Panc1 (cell line): ENCODE measurements around the gene CETN1. TPM values are rescaled to one million over a fixed set of nuclear protein-coding genes. Genes with fewer than 3 reads are reported as not detected.

Experiments
- ATAC-seq: fragments of 200-7000 bp; cut with Tn5 transposase; 2 replicates; pipeline ENCODE4 v1.9.1; 2020; ENCODE audit warnings: mild to moderate bottlenecking, moderate library complexity
- BruUV-seq: library from RNA; stranded (reverse); fragments of 400-500 nt; replicated peaks from 2 replicates; lab custom pipeline; 2021; lab: Mats Ljungman, UMichigan
- CTCF ChIA-PET: fragments of 300-600 bp; sonication (Branson Sonifier 250); formaldehyde crosslinking; loops from one replicate; lab custom pipeline; 2022; ENCODE audit warnings: antibody characterized with exemption; lab: Charles Lee
- POLR2A ChIA-PET: fragments of 300-600 bp; sonication (Branson Sonifier 250); formaldehyde crosslinking; loops from one replicate; lab custom pipeline; 2022; ENCODE audit warnings: antibody characterized with exemption; lab: Charles Lee
- DNase-seq: peaks from one replicate; pipeline ENCODE4 v3.0.0-alpha.2; 2010; ENCODE audit warnings: low read depth, low spot score
- H3K27ac ChIP-seq: 2 replicates; pipeline ENCODE4 v1.5.1; 2011; ENCODE audit warnings: mild to moderate bottlenecking, low read length, inconsistent platforms
- H3K27me3 ChIP-seq: fragments of 200-500 bp; sonication (Bioruptor generic); 2 replicates; pipeline ENCODE4 v1.6.0; 2014; ENCODE audit warnings: low read length, inconsistent platforms; ENCODE audit not compliant: control insufficient read depth, insufficient read depth
- H3K36me3 ChIP-seq: fragments of 200-500 bp; sonication (Bioruptor generic); 2 replicates; pipeline ENCODE4 v1.5.1; 2014; ENCODE audit warnings: inconsistent platforms, mild to moderate bottlenecking, low read length, moderate library complexity; ENCODE audit not compliant: control insufficient read depth, insufficient read depth
- H3K4me1 ChIP-seq: 2 replicates; pipeline ENCODE4 v1.5.1; 2011; ENCODE audit warnings: inconsistent platforms, mild to moderate bottlenecking, low read length, moderate library complexity; ENCODE audit not compliant: control insufficient read depth, insufficient read depth
- H3K4me3 ChIP-seq, 2 experiments: 2 replicates each; pipeline ENCODE4 v1.5.1; 2011 to 2012; ENCODE audit warnings: low read depth in 2 of 2, low read length in 2 of 2, mild to moderate bottlenecking in 2 of 2, inconsistent platforms in 1 of 2, moderate library complexity in 1 of 2
- H3K9me3 ChIP-seq: fragments of 200-500 bp; sonication (Bioruptor generic); 2 replicates; pipeline ENCODE4 v1.5.1; 2014; ENCODE audit warnings: low read depth, mild to moderate bottlenecking, inconsistent platforms, low read length, moderate library complexity; ENCODE audit not compliant: control insufficient read depth, insufficient read depth
- POLR2AphosphoS5 ChIP-seq: IDR thresholded peaks from 2 replicates; pipeline ENCODE4 v1.6.1; 2012; ENCODE audit warnings: mild to moderate bottlenecking, low read depth, low read length, moderate library complexity
- SIN3A ChIP-seq: IDR thresholded peaks from 2 replicates; pipeline ENCODE4 v1.6.1; 2012; ENCODE audit warnings: low read depth, mild to moderate bottlenecking, low read length, moderate library complexity, borderline replicate concordance; ENCODE audit not compliant: insufficient read depth
- TCF7L2 ChIP-seq: IDR thresholded peaks from 2 replicates; pipeline ENCODE4 v1.6.1; 2011; ENCODE audit warnings: mild to moderate bottlenecking, low read depth, low read length, inconsistent platforms
- in situ Hi-C: cut with HindIII; loops from 2 replicates; pipeline ENCODE4 v1.10.0; 2016; ENCODE audit warnings: low sequenced_read_pairs, low pct_unique_long_range_greater_than_20kb
- intact Hi-C: fragments of 100-400 bp; cut with micrococcal nuclease; formaldehyde crosslinking; loops from one replicate; pipeline ENCODE4 v1.10.0; 2022; ENCODE audit not compliant: unreplicated experiment
- total RNA-seq: library from RNA; stranded (reverse); gene quantifications from one replicate; pipeline ENCODE4 v1.2.1, GENCODE V29; 2021; ENCODE audit not compliant: unreplicated experiment
- TF ChIP-seq, protein P1 (sequence below), 2 experiments: IDR thresholded peaks; 2 replicates each; pipeline ENCODE4 v1.6.1; 2011 to 2012; ENCODE audit warnings: low read depth in 2 of 2, control low read depth in 1 of 2, low read length in 1 of 2, mild to moderate bottlenecking in 1 of 2, moderate library complexity in 1 of 2; ENCODE audit not compliant: insufficient read depth in 1 of 2
- TF ChIP-seq, protein P2 (sequence below): fragments of 450-650 bp; IDR thresholded peaks from 2 replicates; pipeline ENCODE4 v1.5.1; 2017; ENCODE audit warnings: mild to moderate bottlenecking

Gene CETN1
- total RNA-seq, 1 experiment from 2014 or later: not detected

DNA sequence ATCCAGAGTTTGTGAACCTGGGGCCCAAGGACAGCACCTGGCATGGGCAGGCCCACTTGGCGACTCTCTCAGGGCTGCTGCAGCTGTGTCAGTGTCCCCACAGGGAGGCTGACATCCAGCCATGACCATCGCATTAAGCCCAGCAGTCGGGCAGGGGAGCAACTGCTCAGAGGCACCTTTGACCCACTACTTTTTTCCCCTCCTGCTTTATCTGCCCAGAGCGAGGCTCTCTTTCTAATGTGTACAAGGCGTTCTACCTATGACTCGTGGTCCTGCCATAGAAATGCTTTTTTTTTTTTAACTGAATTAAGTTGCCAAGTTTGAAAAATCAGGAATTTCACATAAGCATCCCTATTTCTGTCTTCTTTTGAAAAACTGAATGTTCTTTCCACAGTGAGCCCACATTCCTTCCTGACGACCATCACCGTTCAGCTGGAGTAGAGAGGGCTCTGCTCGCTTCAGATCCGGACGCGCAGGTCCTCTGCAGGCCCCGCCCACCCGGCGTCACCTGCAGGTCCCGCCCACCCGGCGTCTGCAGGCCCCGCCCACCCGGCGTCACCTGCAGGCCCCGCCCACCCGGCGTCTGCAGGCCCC lies 16.2 kb downstream of the CETN1 start:
- H3K27me3 ChIP-seq: peaks cover 39% of the 10 kb centered on the region
- ATAC-seq (peak; percentile 76), DNase-seq (no peak)
- TF ChIP-seq, protein P1, sequence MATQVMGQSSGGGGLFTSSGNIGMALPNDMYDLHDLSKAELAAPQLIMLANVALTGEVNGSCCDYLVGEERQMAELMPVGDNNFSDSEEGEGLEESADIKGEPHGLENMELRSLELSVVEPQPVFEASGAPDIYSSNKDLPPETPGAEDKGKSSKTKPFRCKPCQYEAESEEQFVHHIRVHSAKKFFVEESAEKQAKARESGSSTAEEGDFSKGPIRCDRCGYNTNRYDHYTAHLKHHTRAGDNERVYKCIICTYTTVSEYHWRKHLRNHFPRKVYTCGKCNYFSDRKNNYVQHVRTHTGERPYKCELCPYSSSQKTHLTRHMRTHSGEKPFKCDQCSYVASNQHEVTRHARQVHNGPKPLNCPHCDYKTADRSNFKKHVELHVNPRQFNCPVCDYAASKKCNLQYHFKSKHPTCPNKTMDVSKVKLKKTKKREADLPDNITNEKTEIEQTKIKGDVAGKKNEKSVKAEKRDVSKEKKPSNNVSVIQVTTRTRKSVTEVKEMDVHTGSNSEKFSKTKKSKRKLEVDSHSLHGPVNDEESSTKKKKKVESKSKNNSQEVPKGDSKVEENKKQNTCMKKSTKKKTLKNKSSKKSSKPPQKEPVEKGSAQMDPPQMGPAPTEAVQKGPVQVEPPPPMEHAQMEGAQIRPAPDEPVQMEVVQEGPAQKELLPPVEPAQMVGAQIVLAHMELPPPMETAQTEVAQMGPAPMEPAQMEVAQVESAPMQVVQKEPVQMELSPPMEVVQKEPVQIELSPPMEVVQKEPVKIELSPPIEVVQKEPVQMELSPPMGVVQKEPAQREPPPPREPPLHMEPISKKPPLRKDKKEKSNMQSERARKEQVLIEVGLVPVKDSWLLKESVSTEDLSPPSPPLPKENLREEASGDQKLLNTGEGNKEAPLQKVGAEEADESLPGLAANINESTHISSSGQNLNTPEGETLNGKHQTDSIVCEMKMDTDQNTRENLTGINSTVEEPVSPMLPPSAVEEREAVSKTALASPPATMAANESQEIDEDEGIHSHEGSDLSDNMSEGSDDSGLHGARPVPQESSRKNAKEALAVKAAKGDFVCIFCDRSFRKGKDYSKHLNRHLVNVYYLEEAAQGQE (IDR thresholded peaks at IDR 0.05; ENCODE audit: insufficient read depth in 1 of 2, low read depth in 2 of 2, low read length in 1 of 2): no peak
- TF ChIP-seq TCF7L2 (no peak), POLR2AphosphoS5 (no peak), SIN3A (no peak)
- TF ChIP-seq, protein P2, sequence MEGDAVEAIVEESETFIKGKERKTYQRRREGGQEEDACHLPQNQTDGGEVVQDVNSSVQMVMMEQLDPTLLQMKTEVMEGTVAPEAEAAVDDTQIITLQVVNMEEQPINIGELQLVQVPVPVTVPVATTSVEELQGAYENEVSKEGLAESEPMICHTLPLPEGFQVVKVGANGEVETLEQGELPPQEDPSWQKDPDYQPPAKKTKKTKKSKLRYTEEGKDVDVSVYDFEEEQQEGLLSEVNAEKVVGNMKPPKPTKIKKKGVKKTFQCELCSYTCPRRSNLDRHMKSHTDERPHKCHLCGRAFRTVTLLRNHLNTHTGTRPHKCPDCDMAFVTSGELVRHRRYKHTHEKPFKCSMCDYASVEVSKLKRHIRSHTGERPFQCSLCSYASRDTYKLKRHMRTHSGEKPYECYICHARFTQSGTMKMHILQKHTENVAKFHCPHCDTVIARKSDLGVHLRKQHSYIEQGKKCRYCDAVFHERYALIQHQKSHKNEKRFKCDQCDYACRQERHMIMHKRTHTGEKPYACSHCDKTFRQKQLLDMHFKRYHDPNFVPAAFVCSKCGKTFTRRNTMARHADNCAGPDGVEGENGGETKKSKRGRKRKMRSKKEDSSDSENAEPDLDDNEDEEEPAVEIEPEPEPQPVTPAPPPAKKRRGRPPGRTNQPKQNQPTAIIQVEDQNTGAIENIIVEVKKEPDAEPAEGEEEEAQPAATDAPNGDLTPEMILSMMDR: no peak
- H3K36me3 ChIP-seq: no peaks in the 10 kb centered on the region
- ChIA-PET POLR2A (no interaction called here), CTCF (interaction anchor here (0.8 kb wide), 1 partner anchor 302 kb away, joined by 4 read pairs; no protein-coding TSS in a partner anchor)
- H3K4me3 ChIP-seq: peak overlapping the region; percentile 15 to 45
- H3K9me3 ChIP-seq: no peaks in the 10 kb centered on the region
- H3K27ac ChIP-seq: no peak overlapping the region
- in situ Hi-C loops: no loop called here
- intact Hi-C loops: no loop called here
- no TSS peak for BruUV-seq
- peaks cover 3% of the 10 kb centered on the region; the same call in 1 of the 2 replicates for H3K4me1 ChIP-seq

DNA sequence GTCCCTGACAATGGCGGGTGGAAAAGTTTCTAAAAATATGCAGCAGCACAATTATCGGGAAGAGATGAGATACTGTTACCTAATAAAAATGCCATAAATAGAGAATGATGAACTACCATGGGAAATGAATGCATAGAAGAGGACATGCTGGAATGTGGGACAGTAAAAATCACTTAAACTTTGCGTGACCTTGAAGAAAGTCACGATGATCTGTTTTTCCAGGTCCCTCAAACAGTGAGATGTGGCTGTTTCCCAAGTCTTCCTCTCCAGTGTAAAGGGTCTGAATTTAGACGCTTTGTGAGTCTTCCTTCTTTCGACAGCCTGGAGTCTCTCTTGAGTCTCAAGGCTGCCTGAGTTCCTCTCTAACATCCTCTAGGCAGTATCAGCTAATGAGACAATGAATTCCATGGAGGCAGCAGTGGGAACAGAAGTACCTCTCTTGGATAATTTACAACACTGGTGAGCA lies 18.0 kb downstream of the CETN1 start:
- no TSS peak for BruUV-seq
- Histone ChIP-seq H3K4me1 (peaks cover 3% of the 10 kb centered on the region; the same call in 1 of the 2 replicates), H3K27ac (no peak overlapping the region), H3K9me3 (no peaks in the 10 kb centered on the region), H3K36me3 (no peaks in the 10 kb centered on the region), H3K4me3 (no peak overlapping the region), H3K27me3 (peaks cover 37% of the 10 kb centered on the region)
- POLR2A ChIA-PET: no interaction called here
- no peak for TF ChIP-seq POLR2AphosphoS5
- no peak for TF ChIP-seq TCF7L2
- TF ChIP-seq SIN3A: no peak
- TF ChIP-seq, protein P1 (IDR thresholded peaks at IDR 0.05; ENCODE audit: insufficient read depth in 1 of 2, low read depth in 2 of 2, low read length in 1 of 2): no peak
- TF ChIP-seq, protein P2: no peak
- no peak for DNase-seq
- intact Hi-C loops (no loop called here), in situ Hi-C loops (no loop called here)
- ATAC-seq: no peak
- CTCF ChIA-PET: no interaction called here
